Activated CD8-positive, alpha-beta memory T cell treated with anti-CD3 and anti-CD28 coated beads for 1 hour (primary cell): ENCODE measurements around the gene TPPP2.

Source experiments
- DNase-seq, 2 donors: peaks; one replicate each; pipeline ENCODE4 v3.0.0-alpha.2; 2020; ENCODE audit warnings: low read depth in 1 of 2; ENCODE audit errors: extremely low read depth in 1 of 2

TPPP2 gene

GRCh38 chr14:21074398-21075272, 44.6 kb downstream of the TPPP2 start:
- no peak for DNase-seq

- DNase-seq = no peak
Observed at GRCh38 chr14:21075719-21076437, 45.9 kb downstream of the TPPP2 start.

- no peak for DNase-seq
Observed at GRCh38 chr14:21077672-21078071, 47.7 kb downstream of the TPPP2 start.

- DNase-seq = no peak
Observed at GRCh38 chr14:21078287-21078686, 48.3 kb downstream of the TPPP2 start.

- no peak for DNase-seq
Observed at GRCh38 chr14:21078726-21079125, 48.7 kb downstream of the TPPP2 start.

GRCh38 chr14:21081521-21082142, 51.6 kb downstream of the TPPP2 start:
- no peak for DNase-seq
